Pancreas (tissue), 10 donors: ENCODE data around the gene POLR2B. TPM values are rescaled to one million over a fixed set of nuclear protein-coding genes. Genes with fewer than 3 reads are reported as not detected.

Experiments used
- ATAC-seq, 4 donors: fragments of 200-7000 bp; cut with Tn5 transposase; one replicate each; pipeline versions ENCODE4 v1.8.0 to v1.9.1; 2020; ENCODE audit warnings: mild to moderate bottlenecking in 4 of 4, moderate library complexity in 4 of 4
- DNase-seq, 6 donors: peaks; one replicate each; pipeline ENCODE4 v3.0.0-alpha.2; 2020
- FAIRE-seq: peaks from 2 replicates; lab custom pipeline; 2012; peaks lifted over from hg19 to GRCh38; lab: Jason Lieb, UNC
- H3K27ac ChIP-seq, 4 donors: fragments of 200-600 bp; sonication (generic); 1 replicate in 3 of 4; 2 replicates in 1 of 4; pipeline versions ENCODE4 v1.5.0 to v1.8.0; 2020
- H3K27me3 ChIP-seq, 4 donors: fragments of 200-600 bp; one replicate each; pipeline ENCODE4 v1.8.0; 2021
- H3K36me3 ChIP-seq, 3 donors: fragments of 200-600 bp; sonication (generic) in 1 of 3; one replicate each; pipeline versions ENCODE4 v1.5.0 to v1.8.0; 2020 to 2021
- H3K4me1 ChIP-seq, 3 donors: fragments of 200-600 bp; one replicate each; pipeline ENCODE4 v1.8.0; 2021
- H3K4me3 ChIP-seq, 4 donors: fragments of 200-600 bp; sonication (generic) in 2 of 4; one replicate each; pipeline versions ENCODE4 v1.5.0 to v1.8.0; 2020 to 2021
- H3K9me3 ChIP-seq, 4 donors: fragments of 200-600 bp; one replicate each; pipeline ENCODE4 v1.8.0; 2021
- CTCF ChIP-seq, 4 donors: fragments of 200-600 bp; sonication (generic) in 3 of 4; IDR thresholded peaks; one replicate each; pipeline versions ENCODE4 v1.5.0 to v1.8.0; 2021; ENCODE audit warnings: antibody characterized with exemption in 4 of 4
- WGBS, 2 donors: extraction: QIAGEN DNeasy Blood & Tissue Kit; methylation state at CpG; one replicate each; pipeline ENCODE4 v1.1.7; 2013; 5-methylcytosine and 5-hydroxymethylcytosine counted together
- intact Hi-C, 3 donors: fragments of 100-400 bp; cut with DNase I; formaldehyde crosslinking; loops; one replicate each; pipeline versions ENCODE4 v1.11.1 to v1.14.2; 2022
- polyA plus RNA-seq, 2 donors: library from polyadenylated mRNA; stranded (reverse); fragments of 200-250 nt; gene quantifications; one replicate each; pipeline ENCODE4 v1.2.3, GENCODE V29; 2013
- total RNA-seq, 6 donors: library from RNA; stranded (reverse); fragmentation: NEBNext Ultra II Directional in 4 of 6; extraction: Animal tissue kit (Norgen Biotek cat#: 25700) in 4 of 6; gene quantifications; one replicate each; pipeline versions ENCODE4 v1.2.1 to v1.2.4, GENCODE V29; 2021 to 2023
- donor health status: healthy with polysubstance abuse.
- donor health status: DM: no; HTN: no; CAD: no; lungs with moderate emphysema.
- donor health status: DM: no; HTN: no; CAD: no.
- donor health status: control.
- donor health status: control.
- donor health status: Bipolar disorder and iron deficiency.
- donor health status: DM: yes; HTN: yes; CAD: no.
- donor health status: DM: no; HTN: no; CAD: no.
- donor health status: DM: no; HTN: no; CAD: no.
- donor health status: DM: yes; HTN: yes; CAD: no.

The POLR2B gene
- total and polyA plus RNA-seq, 8 donors: 19.2 to 48.2 (median 35.2) TPM

DNA sequence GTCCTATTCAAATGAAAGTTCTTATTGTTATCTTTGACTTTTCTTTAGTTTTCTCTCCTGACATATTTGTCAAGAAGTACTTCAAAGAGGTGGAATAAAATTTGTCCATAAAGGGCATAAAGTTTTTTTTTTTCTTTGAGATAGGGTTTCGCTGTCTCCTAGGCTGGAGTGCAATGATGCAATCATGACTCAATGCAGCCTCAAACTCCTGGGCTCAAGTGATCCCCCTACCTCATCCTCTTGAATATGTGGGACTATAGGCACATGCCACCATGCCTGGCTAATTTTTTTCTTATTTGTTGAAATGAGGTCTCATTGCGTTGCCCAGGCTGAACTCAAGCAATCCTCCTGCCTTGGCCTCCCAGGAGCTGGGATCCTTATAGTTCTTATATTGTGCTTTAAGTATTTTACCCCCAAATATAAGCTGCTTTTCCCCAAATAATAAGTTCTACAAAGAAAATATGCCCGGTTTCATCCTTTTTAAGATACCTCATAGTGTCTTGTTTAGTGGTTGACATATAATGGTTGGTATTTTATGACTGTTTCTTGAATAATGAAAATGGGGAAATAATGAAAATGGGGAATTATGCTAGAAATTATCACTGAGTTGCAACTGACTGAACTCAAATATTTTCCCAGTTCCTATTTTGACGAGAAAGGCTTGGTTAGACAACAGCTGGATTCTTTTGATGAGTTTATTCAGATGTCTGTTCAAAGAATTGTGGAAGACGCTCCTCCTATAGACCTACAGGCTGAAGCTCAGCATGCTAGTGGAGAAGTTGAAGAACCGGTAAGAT lies 11.6 kb downstream of the POLR2B start:
- Histone ChIP-seq H3K27ac (no peak overlapping the region), H3K36me3 (peaks cover 4 to 51% (median 14%) of the 10 kb centered on the region in 3 donors), H3K4me3 (no peak overlapping the region), H3K27me3 (no peaks in the 10 kb centered on the region), H3K4me1 (peaks cover 0 to 3% (median 0%) of the 10 kb centered on the region in 3 donors), H3K9me3 (no peaks in the 10 kb centered on the region)
- TF ChIP-seq CTCF (IDR thresholded peaks at IDR 0.05): no peak
- WGBS, 2 donors: 90 to 93% methylated on average over 6 of the region's 6 CpGs
- DNase-seq (no peak), ATAC-seq (no peak), FAIRE-seq (no peak)
- intact Hi-C loops: no loop called here

- no peak for TF ChIP-seq CTCF (IDR thresholded peaks at IDR 0.05)
- peaks cover 0 to 42% (median 15%) of the 10 kb centered on the region in 3 donors for H3K36me3 ChIP-seq
- peak overlapping the region in 1 of 4 donors; percentile 4 for H3K27ac ChIP-seq
- ATAC-seq (peak; percentile 24 to 90 (median 88)), DNase-seq (peak in 3 of 6 donors; percentile 33 to 48 (median 46)), FAIRE-seq (no peak)
- peaks cover 0 to 8% (median 0%) of the 10 kb centered on the region in 3 donors for H3K4me1 ChIP-seq
- no peak overlapping the region for H3K4me3 ChIP-seq
- no peaks in the 10 kb centered on the region for H3K27me3 ChIP-seq
- WGBS, 2 donors: 32 to 33% methylated on average over 7 of the region's 7 CpGs
- no peaks in the 10 kb centered on the region for H3K9me3 ChIP-seq
- intact Hi-C loops: no loop called here
Measured at GRCh38 chr4:56995525-56995924, 16.8 kb downstream of the POLR2B start.

- H3K4me3 ChIP-seq: no peak overlapping the region
- no peaks in the 10 kb centered on the region for H3K27me3 ChIP-seq
- FAIRE-seq: no peak
- peaks cover 0 to 8% (median 0%) of the 10 kb centered on the region in 3 donors for H3K4me1 ChIP-seq
- DNase-seq: no peak
- no peak for TF ChIP-seq CTCF (IDR thresholded peaks at IDR 0.05)
- H3K36me3 ChIP-seq: peaks cover 0 to 34% (median 16%) of the 10 kb centered on the region in 3 donors
- H3K9me3 ChIP-seq: no peaks in the 10 kb centered on the region
- intact Hi-C loops: no loop called here
- no peak for ATAC-seq
- H3K27ac ChIP-seq: no peak overlapping the region
- WGBS, 2 donors: 100% methylated on average over 1 of the region's 1 CpG
Measured at GRCh38 chr4:56999751-57000150, 21.1 kb downstream of the POLR2B start.

- FAIRE-seq: no peak
- no peak for TF ChIP-seq CTCF (IDR thresholded peaks at IDR 0.05)
- no peaks in the 10 kb centered on the region for H3K9me3 ChIP-seq
- no peak for DNase-seq
- H3K36me3 ChIP-seq: peaks cover 0 to 79% (median 23%) of the 10 kb centered on the region in 3 donors
- H3K4me1 ChIP-seq: no peaks in the 10 kb centered on the region
- H3K4me3 ChIP-seq: no peak overlapping the region
- no peaks in the 10 kb centered on the region for H3K27me3 ChIP-seq
- H3K27ac ChIP-seq: no peak overlapping the region
- peak in 1 of 4 donors; percentile 12 for ATAC-seq
- intact Hi-C loops: no loop called here
- WGBS, 2 donors: 75 to 80% methylated on average over 4 of the region's 4 CpGs
Measured at GRCh38 chr4:57013543-57014120, 34.9 kb downstream of the POLR2B start.

DNA sequence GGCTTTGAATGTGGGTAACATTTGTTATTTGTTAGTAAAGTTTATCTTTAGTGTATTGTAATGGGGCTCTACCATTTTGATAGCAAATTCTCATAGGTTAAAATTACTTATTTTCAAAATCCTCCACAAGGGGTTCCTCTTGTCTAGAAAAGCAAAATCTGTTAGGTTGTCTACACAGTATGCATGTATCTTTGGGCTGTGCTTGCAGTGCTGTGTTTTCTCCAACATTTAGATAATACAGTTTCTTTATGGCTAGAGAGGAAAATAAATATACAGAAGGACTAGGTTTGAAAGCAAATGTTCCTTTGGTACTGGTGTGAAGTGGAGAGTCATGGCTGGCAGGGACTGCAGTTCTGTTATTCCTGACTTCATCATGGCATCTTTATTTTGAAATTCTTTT lies 40.3 kb downstream of the POLR2B start:
- Histone ChIP-seq H3K4me3 (no peak overlapping the region), H3K36me3 (peaks cover 0 to 70% (median 45%) of the 10 kb centered on the region in 3 donors), H3K27ac (no peak overlapping the region), H3K27me3 (no peaks in the 10 kb centered on the region), H3K9me3 (no peaks in the 10 kb centered on the region), H3K4me1 (no peaks in the 10 kb centered on the region)
- no peak for DNase-seq
- ATAC-seq: no peak
- no peak for TF ChIP-seq CTCF (IDR thresholded peaks at IDR 0.05)
- intact Hi-C loops: no loop called here
- no peak for FAIRE-seq
